H9 (cell line): ENCODE measurements around the gene FRY. TPM values are rescaled to one million over a fixed set of nuclear protein-coding genes. Genes with fewer than 3 reads are reported as not detected.

Experiments
- DNase-seq: peaks from one replicate; pipeline ENCODE4 v3.0.0-alpha.2; 2017
- H2AFZ ChIP-seq: one replicate; pipeline ENCODE4 v1.6.1; 2013; ENCODE audit warnings: mild to moderate bottlenecking, low read length, control low read depth, moderate library complexity
- H2AK5ac ChIP-seq: 2 replicates; pipeline ENCODE4 v1.6.1; 2013; ENCODE audit warnings: low read length, control low read depth, mixed read lengths; ENCODE audit not compliant: insufficient read length
- H2BK120ac ChIP-seq: one replicate; pipeline ENCODE4 v1.6.1; 2013; ENCODE audit warnings: low read depth, mild to moderate bottlenecking, low read length, control low read depth, inconsistent platforms; ENCODE audit not compliant: poor library complexity, severe bottlenecking
- H2BK12ac ChIP-seq: 2 replicates; pipeline ENCODE4 v1.6.1; 2013; ENCODE audit warnings: low read length, control low read depth, mixed read lengths, low read depth; ENCODE audit not compliant: insufficient read length
- H2BK15ac ChIP-seq: 2 replicates; pipeline ENCODE4 v1.6.1; 2013; ENCODE audit warnings: low read depth, low read length, control low read depth
- H2BK20ac ChIP-seq: one replicate; pipeline ENCODE4 v1.6.1; 2013; ENCODE audit warnings: low read depth, mild to moderate bottlenecking, low read length, control low read depth, inconsistent platforms; ENCODE audit not compliant: poor library complexity, severe bottlenecking
- H2BK5ac ChIP-seq: 2 replicates; pipeline ENCODE4 v1.6.1; 2013; ENCODE audit warnings: low read length, control low read depth, mixed read lengths; ENCODE audit not compliant: insufficient read length
- H3K14ac ChIP-seq: 2 replicates; pipeline ENCODE4 v1.6.1; 2013; ENCODE audit warnings: low read length, control low read depth; ENCODE audit not compliant: insufficient read depth
- H3K18ac ChIP-seq: 2 replicates; pipeline ENCODE4 v1.6.1; 2013; ENCODE audit warnings: low read depth, mild to moderate bottlenecking, mixed read lengths, low read length, control low read depth; ENCODE audit not compliant: insufficient read length
- H3K23ac ChIP-seq: 2 replicates; pipeline ENCODE4 v1.6.1; 2013; ENCODE audit warnings: low read length, control low read depth, mixed read lengths, low read depth; ENCODE audit not compliant: insufficient read length
- H3K23me2 ChIP-seq: 2 replicates; pipeline ENCODE4 v1.6.1; 2013; ENCODE audit warnings: low read depth, mild to moderate bottlenecking, mixed read lengths, low read length, control low read depth; ENCODE audit not compliant: insufficient read length, poor library complexity, severe bottlenecking
- H3K27ac ChIP-seq: 2 replicates; pipeline ENCODE4 v1.5.1; 2013; ENCODE audit warnings: low read length, control low read depth, mixed read lengths, low read depth; ENCODE audit not compliant: insufficient read length
- H3K27me3 ChIP-seq: 2 replicates; pipeline ENCODE4 v1.6.1; 2013; ENCODE audit warnings: low read length, control low read depth, inconsistent platforms; ENCODE audit not compliant: insufficient read depth
- H3K4ac ChIP-seq: 2 replicates; pipeline ENCODE4 v1.6.1; 2013; ENCODE audit warnings: low read depth, mild to moderate bottlenecking, control low read depth, inconsistent platforms, low read length, moderate library complexity
- H3K4me1 ChIP-seq: 2 replicates; pipeline ENCODE4 v1.6.1; 2013; ENCODE audit warnings: low read length, control low read depth, inconsistent platforms; ENCODE audit not compliant: insufficient read depth
- H3K4me2 ChIP-seq: 2 replicates; pipeline ENCODE4 v1.6.1; 2013; ENCODE audit warnings: low read length, control low read depth, mixed read lengths; ENCODE audit not compliant: insufficient read length, insufficient read depth
- H3K56ac ChIP-seq: 2 replicates; pipeline ENCODE4 v1.6.1; 2013; ENCODE audit warnings: low read depth, mild to moderate bottlenecking, mixed read lengths, low read length, control low read depth; ENCODE audit not compliant: insufficient read length
- H3K79me1 ChIP-seq: 2 replicates; pipeline ENCODE4 v1.6.1; 2013; ENCODE audit warnings: low read depth, mild to moderate bottlenecking, moderate library complexity, low read length, control low read depth, inconsistent platforms; ENCODE audit not compliant: insufficient read depth, poor library complexity, severe bottlenecking
- H3K79me2 ChIP-seq: 2 replicates; pipeline ENCODE4 v1.6.1; 2013; ENCODE audit warnings: low read length, control low read depth, inconsistent platforms; ENCODE audit not compliant: insufficient read depth
- H3K9ac ChIP-seq: 2 replicates; pipeline ENCODE4 v1.6.1; 2013; ENCODE audit warnings: low read length, control low read depth, mixed read lengths; ENCODE audit not compliant: insufficient read length; ENCODE audit errors: extremely low read depth
- H3K9me3 ChIP-seq: one replicate; pipeline ENCODE4 v1.6.1; 2013; ENCODE audit warnings: low read depth, low read length, inconsistent platforms; ENCODE audit not compliant: control insufficient read depth
- H3T11ph ChIP-seq: one replicate; pipeline ENCODE4 v1.6.1; 2013; ENCODE audit warnings: mild to moderate bottlenecking, low read length, control low read depth, inconsistent platforms
- H4K20me1 ChIP-seq: one replicate; pipeline ENCODE4 v1.6.1; 2013; ENCODE audit not compliant: control insufficient read depth, insufficient read length, insufficient read depth
- H4K5ac ChIP-seq: 2 replicates; pipeline ENCODE4 v1.6.1; 2013; ENCODE audit warnings: low read depth, mild to moderate bottlenecking, mixed read lengths, low read length, control low read depth; ENCODE audit not compliant: insufficient read length
- H4K8ac ChIP-seq: replicated peaks from 2 replicates; pipeline ENCODE4 v1.6.1; 2013; ENCODE audit warnings: low read length, control low read depth, mixed read lengths, low read depth; ENCODE audit not compliant: insufficient read length
- H4K91ac ChIP-seq: 2 replicates; pipeline ENCODE4 v1.6.1; 2013; ENCODE audit warnings: low read depth, mild to moderate bottlenecking, moderate library complexity, mixed read lengths, low read length, control low read depth; ENCODE audit not compliant: insufficient read length
- H3K27ac Mint-ChIP-seq, 3 experiments: 2 replicates in 2 of 3; 3 replicates in 1 of 3; pipeline ENCODE4 v1.8.0; 2020 to 2021; ENCODE audit warnings: mixed read lengths in 3 of 3, mild to moderate bottlenecking in 1 of 3, moderate library complexity in 1 of 3
- H3K27me3 Mint-ChIP-seq: 2 replicates; pipeline ENCODE4 v1.8.0; 2021; ENCODE audit warnings: low read depth, mild to moderate bottlenecking, moderate library complexity, mixed read lengths
- H3K36me3 Mint-ChIP-seq, 3 experiments: 2 replicates in 2 of 3; 3 replicates in 1 of 3; pipeline ENCODE4 v1.8.0; 2020 to 2021; ENCODE audit warnings: low read depth in 3 of 3, mixed read lengths in 3 of 3; ENCODE audit not compliant: insufficient read depth in 1 of 3
- H3K4me1 Mint-ChIP-seq, 2 experiments: 2 replicates each; pipeline ENCODE4 v1.8.0; 2020; ENCODE audit warnings: mixed read lengths in 2 of 2
- H3K4me3 Mint-ChIP-seq, 2 experiments: 2 replicates in 1 of 2; 3 replicates in 1 of 2; pipeline ENCODE4 v1.8.0; 2020 to 2021; ENCODE audit warnings: mild to moderate bottlenecking in 2 of 2, mixed read lengths in 2 of 2, moderate library complexity in 1 of 2
- H3K9me3 Mint-ChIP-seq, 2 experiments: 2 replicates in 1 of 2; 3 replicates in 1 of 2; pipeline ENCODE4 v1.8.0; 2020; ENCODE audit warnings: mild to moderate bottlenecking in 2 of 2, mixed read lengths in 2 of 2, moderate library complexity in 1 of 2
- CTCF ChIP-seq: fragments of 200-600 bp; sonication (generic); conservative IDR thresholded peaks from 3 replicates; pipeline ENCODE4 v1.8.0; 2021; ENCODE audit warnings: antibody characterized with exemption, mild to moderate bottlenecking
- WGBS: extraction: QIAGEN DNeasy Blood & Tissue Kit; methylation state at CpG from one replicate; pipeline ENCODE4 v1.1.7; 2013; ENCODE audit warnings: missing lambda C conversion rate, low lambda C conversion rate, mixed read lengths; ENCODE audit not compliant: insufficient read length; ENCODE audit errors: extremely low coverage; 5-methylcytosine and 5-hydroxymethylcytosine counted together
- total RNA-seq: library from RNA; stranded (reverse); gene quantifications from 2 replicates; pipeline ENCODE4 v1.2.1, GENCODE V29; 2021

The FRY gene
- total RNA-seq, 1 experiment from 2014 or later = 5.2 TPM

GRCh38 chr13:32205431-32206096, 174.0 kb downstream of the FRY start:
- DNase-seq = no peak
- H3K27ac Mint-ChIP-seq = no peak overlapping the region; a peak in 1 of 7 replicates
- no CpG with 5 or more reads among the region's 4 CpGs for WGBS

More at GRCh38 chr13:32205431-32206096, 174.0 kb downstream of the FRY start:
- H4K91ac ChIP-seq = no peak overlapping the region
- no peak overlapping the region for H3K14ac ChIP-seq
- no peak for TF ChIP-seq CTCF
- no peaks in the 10 kb centered on the region for H3K9me3 ChIP-seq
- H4K5ac ChIP-seq = no peak overlapping the region
- H3K23me2 ChIP-seq = no peaks in the 10 kb centered on the region
- Mint-ChIP-seq H3K4me3 (no peak overlapping the region), H3K36me3 (no peaks in the 10 kb centered on the region), H3K4me1 (peaks cover 13 to 16% of the 10 kb centered on the region in 2 experiments), H3K27me3 (no peaks in the 10 kb centered on the region), H3K9me3 (no peaks in the 10 kb centered on the region)
- no peak overlapping the region for H3K9ac ChIP-seq
- no peak overlapping the region for H2AFZ ChIP-seq
- no peaks in the 10 kb centered on the region for H3K27me3 ChIP-seq
- H3K56ac ChIP-seq = no peak overlapping the region
- H3K79me2 ChIP-seq = no peaks in the 10 kb centered on the region
- H3T11ph ChIP-seq = no peak overlapping the region
- no peak overlapping the region for H2BK120ac ChIP-seq
- no peaks in the 10 kb centered on the region for H4K20me1 ChIP-seq
- no peaks in the 10 kb centered on the region; the same call in 1 of the 2 replicates for H3K4me1 ChIP-seq
- H2BK5ac ChIP-seq = no peak overlapping the region
- no peak overlapping the region for H3K4me2 ChIP-seq
- no peak overlapping the region for H2AK5ac ChIP-seq
- H3K27ac ChIP-seq = no peak overlapping the region
- H3K18ac ChIP-seq = no peak overlapping the region
- H3K4ac ChIP-seq = no peak overlapping the region
- H3K79me1 ChIP-seq = no peaks in the 10 kb centered on the region
- H2BK15ac ChIP-seq = no peak overlapping the region
- H3K23ac ChIP-seq = no peak overlapping the region
- no peak overlapping the region for H2BK12ac ChIP-seq
- H4K8ac ChIP-seq = no peak overlapping the region
- no peak overlapping the region for H2BK20ac ChIP-seq
